A549 (cell line): Measurements from ENCODE around the gene PCID2.

Experiments used
- CHD2 ChIP-seq: fragments of 150-350 bp; IDR thresholded peaks from 2 replicates; pipeline ENCODE4 v1.6.1; 2014; ENCODE audit warnings: low read length; ENCODE audit not compliant: partially characterized antibody
- CTCF ChIP-seq: fragments of >200 bp; sonication (Bioruptor Twin); formaldehyde crosslinking; IDR thresholded peaks from 3 replicates; pipeline ENCODE4 v1.5.1; 2016
- EP300 ChIP-seq, 2 experiments: fragments of >200 bp; sonication (Bioruptor Twin); formaldehyde crosslinking; IDR thresholded peaks; 2 replicates in 1 of 2; 3 replicates in 1 of 2; pipeline ENCODE4 v1.6.1; 2016 to 2017
- FOXS1 ChIP-seq: fragments of 250-450 bp; sonication (Bioruptor Pico); IDR thresholded peaks from 2 replicates; pipeline ENCODE4 v1.5.0; 2020; ENCODE audit warnings: mild to moderate bottlenecking, moderate library complexity
- HOXA7 ChIP-seq: fragments of 250-450 bp; sonication (Bioruptor Pico); IDR thresholded peaks from 2 replicates; pipeline ENCODE4 v1.5.0; 2020; ENCODE audit warnings: mild to moderate bottlenecking, moderate library complexity
- MYC ChIP-seq: IDR thresholded peaks from 2 replicates; pipeline ENCODE4 v1.6.1; 2012; ENCODE audit warnings: mild to moderate bottlenecking, inconsistent platforms, low read length, improper control_type of control experiment, borderline replicate concordance
- POLR2A ChIP-seq: IDR thresholded peaks from 2 replicates; pipeline ENCODE4 v1.6.1; 2012; ENCODE audit warnings: mild to moderate bottlenecking, low read length
- REST ChIP-seq: fragments of 200-600 bp; sonication (generic); IDR thresholded peaks from 2 replicates; pipeline ENCODE4 v1.6.1; 2016; ENCODE audit warnings: antibody characterized with exemption, mild to moderate bottlenecking, moderate library complexity
- RFX5 ChIP-seq: fragments of 450-650 bp; IDR thresholded peaks from 2 replicates; pipeline ENCODE4 v1.7.1; 2014; ENCODE audit warnings: antibody characterized with exemption, mild to moderate bottlenecking, moderate library complexity
- SMC3 ChIP-seq: fragments of >200 bp; sonication (Bioruptor Twin); formaldehyde crosslinking; IDR thresholded peaks from 3 replicates; pipeline ENCODE4 v1.6.1; 2018; ENCODE audit warnings: inconsistent platforms
- ZFP36 ChIP-seq: fragments of 450-650 bp; IDR thresholded peaks from 2 replicates; pipeline ENCODE4 v1.6.1; 2014; ENCODE audit warnings: borderline replicate concordance; ENCODE audit not compliant: partially characterized antibody
- ZSCAN20 ChIP-seq: fragments of 250-450 bp; sonication (Bioruptor Pico); IDR thresholded peaks from 2 replicates; pipeline ENCODE4 v1.8.0; 2022; ENCODE audit warnings: mild to moderate bottlenecking, moderate library complexity

DNA sequence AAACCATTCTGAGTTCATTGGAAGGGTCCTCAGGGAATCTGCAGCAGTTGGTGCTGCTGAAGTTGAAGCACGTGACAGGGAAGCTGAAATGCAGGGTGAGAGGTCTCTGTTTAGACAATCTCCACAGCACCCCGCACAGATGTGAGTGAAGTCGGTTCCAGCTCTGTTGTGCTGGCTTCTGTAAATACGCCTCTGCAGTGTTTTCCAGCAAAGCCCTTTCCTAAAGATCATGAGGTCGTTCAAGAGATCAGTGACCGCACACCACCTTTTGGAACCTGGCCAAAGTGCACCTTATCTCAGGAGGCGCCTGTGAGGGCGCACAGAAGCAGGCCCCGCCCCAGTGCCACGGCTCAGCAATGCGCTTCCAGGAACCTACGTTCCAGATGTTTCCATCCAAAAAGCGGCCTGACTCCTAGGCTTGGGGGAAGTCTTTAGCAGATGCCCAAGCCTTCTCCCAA is 11.7 kb upstream of the PCID2 start:
- TF ChIP-seq POLR2A = no peak
- TF ChIP-seq FOXS1 = no peak
- TF ChIP-seq SMC3 = no peak
- no peak for TF ChIP-seq ZFP36
- no peak for TF ChIP-seq HOXA7 (CRISPR knock-in tag)
- TF ChIP-seq CTCF = no peak
- no peak for TF ChIP-seq REST
- TF ChIP-seq MYC = no peak
- TF ChIP-seq RFX5 = no peak
- no peak for TF ChIP-seq CHD2
- no peak for TF ChIP-seq EP300 (IDR thresholded peaks at IDR 0.05)
- TF ChIP-seq ZSCAN20 (CRISPR knock-in tag) = no peak
